HFF-Myc (cell line): ENCODE data around the gene DNAH7.

Source experiments
- DNase-seq: peaks from one replicate; pipeline ENCODE4 v3.0.0-alpha.2; 2011; ENCODE audit warnings: low read depth; ENCODE audit errors: extremely low read depth
- H3K4me3 ChIP-seq: replicated peaks from 2 replicates; pipeline ENCODE4 v1.5.1; 2011; ENCODE audit warnings: low read depth, mild to moderate bottlenecking, control low read depth, low read length
- TF ChIP-seq, protein P1 (sequence below): IDR thresholded peaks from 2 replicates; pipeline ENCODE4 v1.5.1; 2012; ENCODE audit warnings: mild to moderate bottlenecking, low read depth, low read length, control low read depth; ENCODE audit errors: missing control alignments

Gene DNAH7

DNA sequence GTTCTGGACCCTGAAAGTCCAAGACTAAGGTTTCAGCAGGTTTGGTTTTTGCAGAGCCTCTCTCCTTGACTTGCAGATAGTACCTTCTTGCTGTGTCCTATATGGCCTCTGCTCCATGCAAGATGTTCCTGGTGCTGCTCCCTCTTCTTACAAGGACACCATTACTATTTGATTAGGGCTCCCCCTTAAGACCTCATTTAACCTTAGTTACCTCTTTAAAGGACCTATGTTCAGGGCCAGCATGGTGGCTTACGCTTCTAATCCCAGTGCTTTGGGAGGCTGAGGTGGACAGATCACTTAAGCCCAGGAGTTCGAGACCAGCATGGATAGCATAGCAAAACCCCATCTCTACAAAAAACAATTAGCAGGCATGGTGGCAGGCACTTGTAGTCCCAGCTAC is 232.6 kb downstream of the DNAH7 start:
- no peak for DNase-seq
- H3K4me3 ChIP-seq: no peak overlapping the region
- TF ChIP-seq, protein P1, sequence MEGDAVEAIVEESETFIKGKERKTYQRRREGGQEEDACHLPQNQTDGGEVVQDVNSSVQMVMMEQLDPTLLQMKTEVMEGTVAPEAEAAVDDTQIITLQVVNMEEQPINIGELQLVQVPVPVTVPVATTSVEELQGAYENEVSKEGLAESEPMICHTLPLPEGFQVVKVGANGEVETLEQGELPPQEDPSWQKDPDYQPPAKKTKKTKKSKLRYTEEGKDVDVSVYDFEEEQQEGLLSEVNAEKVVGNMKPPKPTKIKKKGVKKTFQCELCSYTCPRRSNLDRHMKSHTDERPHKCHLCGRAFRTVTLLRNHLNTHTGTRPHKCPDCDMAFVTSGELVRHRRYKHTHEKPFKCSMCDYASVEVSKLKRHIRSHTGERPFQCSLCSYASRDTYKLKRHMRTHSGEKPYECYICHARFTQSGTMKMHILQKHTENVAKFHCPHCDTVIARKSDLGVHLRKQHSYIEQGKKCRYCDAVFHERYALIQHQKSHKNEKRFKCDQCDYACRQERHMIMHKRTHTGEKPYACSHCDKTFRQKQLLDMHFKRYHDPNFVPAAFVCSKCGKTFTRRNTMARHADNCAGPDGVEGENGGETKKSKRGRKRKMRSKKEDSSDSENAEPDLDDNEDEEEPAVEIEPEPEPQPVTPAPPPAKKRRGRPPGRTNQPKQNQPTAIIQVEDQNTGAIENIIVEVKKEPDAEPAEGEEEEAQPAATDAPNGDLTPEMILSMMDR: no peak

DNA sequence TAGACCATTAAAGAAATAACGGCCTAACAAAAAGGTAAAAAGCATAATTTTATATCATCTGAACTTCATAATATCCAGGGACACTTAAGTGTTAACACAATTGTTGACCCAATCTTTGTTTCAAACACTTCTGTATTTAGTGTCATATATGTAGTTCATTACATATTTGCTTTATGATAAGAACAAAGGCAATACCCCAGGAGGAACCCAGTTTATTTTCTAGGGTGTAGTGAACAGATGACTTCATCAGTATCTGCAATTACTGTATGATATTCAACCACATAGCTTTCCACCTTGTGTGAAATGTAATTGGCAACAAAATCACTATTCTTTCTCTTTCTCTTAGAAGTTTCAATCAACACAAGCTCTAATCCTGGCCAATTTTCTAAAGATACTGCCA is 233.8 kb downstream of the DNAH7 start:
- no peak for DNase-seq

DNA sequence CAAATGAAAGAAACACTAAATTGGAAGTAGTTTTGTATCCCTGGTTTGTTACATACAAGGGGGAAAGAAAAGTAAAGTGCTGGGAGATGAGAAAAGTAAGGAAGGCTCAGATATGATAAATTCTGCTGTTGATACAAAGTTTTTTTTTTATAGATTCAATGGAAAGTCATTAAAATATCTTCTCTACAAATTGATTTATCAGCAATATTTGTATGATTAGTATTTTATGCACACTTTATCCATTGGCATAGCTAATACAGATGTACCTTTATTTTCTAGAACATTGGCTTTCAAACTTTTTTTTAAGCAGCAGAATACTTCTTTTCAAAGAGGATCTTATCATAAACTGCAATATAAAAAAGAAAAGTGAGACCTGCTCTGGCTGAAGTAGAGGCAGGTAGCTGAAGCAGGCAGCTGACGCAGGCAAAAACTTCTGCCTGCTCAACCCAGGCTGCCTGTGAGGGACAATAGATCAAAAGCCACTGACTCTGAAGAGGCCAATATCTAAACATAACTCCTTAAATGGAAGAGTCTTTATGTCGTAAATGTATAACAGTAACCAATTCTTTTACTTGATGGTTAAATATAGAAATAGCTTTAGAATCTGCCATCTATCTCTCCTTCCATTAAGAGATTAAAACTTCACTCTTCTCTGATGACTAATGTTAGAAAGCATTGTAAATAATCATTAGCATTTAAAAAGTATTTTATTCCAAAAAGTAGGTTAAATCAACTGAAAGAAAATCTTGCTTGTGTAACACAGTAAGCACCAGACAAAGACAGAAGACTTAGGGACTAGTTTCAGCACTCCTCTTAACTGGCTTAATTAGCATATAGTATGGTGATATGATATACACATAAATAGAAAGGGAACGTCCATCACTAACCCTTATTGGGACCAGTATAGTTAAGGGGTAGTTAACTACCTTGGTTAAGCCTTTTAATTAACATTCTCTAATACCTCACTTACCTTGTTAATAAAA is 237.4 kb downstream of the DNAH7 start:
- H3K4me3 ChIP-seq: no peak overlapping the region
- no peak for DNase-seq
- TF ChIP-seq, protein P1: no peak

More for the DNA sequence above, 233.8 kb downstream of the DNAH7 start:
- TF ChIP-seq, protein P1: no peak
- no peak overlapping the region for H3K4me3 ChIP-seq

DNA sequence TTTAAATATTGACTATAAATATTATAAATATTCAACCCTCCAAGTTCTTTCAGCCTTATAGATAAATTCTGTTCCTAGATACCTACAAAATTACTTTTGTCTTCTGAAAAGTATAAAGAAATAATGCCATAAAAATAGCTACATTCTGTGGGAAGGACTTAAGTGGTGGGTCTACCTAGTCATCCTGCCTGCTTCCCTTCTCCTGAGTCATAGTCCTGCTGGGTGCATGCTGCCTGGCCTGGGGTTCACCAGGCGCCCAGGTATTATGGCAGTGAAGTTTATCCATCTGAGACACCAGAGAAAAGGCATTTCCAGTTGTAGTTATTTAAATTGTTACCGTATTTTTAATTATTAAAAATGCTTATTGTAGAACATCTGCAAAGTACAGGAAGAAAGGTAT is 244.2 kb downstream of the DNAH7 start:
- no peak for DNase-seq
- TF ChIP-seq, protein P1: no peak
- H3K4me3 ChIP-seq: no peak overlapping the region

DNA sequence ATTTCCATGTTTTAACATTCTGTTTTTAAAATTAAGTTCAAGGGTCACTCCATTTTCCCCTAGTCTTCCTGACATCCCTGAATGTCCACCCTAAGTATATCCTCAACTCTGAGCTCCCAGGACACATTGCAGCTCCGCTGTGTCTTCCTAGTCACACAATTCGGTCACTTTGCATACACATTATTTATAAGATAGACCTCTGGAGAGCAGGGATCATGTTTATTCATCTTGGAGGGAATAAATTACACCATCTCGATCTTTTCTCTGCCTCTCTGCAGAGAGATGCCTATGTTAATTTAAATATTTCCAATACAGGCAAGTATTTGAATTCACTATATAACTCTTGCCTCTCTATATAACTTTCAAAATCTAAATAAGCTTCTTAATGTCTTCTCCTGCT is 245.4 kb downstream of the DNAH7 start:
- DNase-seq: no peak
- TF ChIP-seq, protein P1: no peak
- no peak overlapping the region for H3K4me3 ChIP-seq

DNA sequence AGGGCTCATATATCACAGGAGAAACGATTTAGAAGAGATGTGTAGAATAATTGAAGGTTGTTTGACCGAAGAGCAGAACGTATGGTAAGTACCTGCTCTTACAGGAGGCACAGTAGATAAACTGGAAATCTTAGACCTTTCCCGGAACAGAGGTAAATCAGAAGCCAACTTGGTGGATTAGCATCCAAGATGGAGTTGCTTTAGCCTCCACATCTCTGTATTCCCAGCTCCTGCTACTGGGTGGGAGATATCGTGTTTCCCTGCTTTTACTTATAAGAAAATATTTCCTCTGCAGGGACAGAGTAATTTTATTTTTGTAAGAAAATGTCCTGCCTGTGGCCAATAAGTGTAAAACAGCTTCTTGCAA is 247.1 kb downstream of the DNAH7 start:
- DNase-seq: no peak
- H3K4me3 ChIP-seq: no peak overlapping the region
- TF ChIP-seq, protein P1: no peak
